Measurements from ENCODE around the gene DESI1.
"Not testable (repeated sequence)": the region's sequence is repeated elsewhere in the genome, so short reads cannot be mapped to it uniquely, and the experiment has no call there.

Gene DESI1

DNA sequence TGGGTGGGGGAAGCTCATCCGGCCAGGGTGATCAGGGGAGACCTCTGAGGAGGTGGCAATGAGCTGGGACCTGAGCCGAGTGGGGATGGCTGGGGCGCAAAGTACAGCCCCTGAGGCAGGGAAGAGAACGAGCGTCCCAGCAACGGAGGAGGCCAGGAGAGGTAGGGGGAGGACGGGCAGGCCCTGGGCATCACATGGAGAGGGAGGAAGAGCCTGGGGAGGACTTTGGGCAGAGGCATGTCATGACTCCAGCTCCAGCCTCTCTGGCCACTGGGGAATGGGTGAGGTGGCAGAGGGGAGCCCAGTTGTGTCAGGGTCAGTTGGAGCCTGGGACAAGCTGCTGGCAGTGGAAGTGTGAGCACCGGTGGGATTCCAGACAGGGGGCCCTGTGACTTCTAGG, 42.7 kb downstream of the DESI1 start:
- Histone ChIP-seq H3K36me3 (ENCODE audit: insufficient read depth, low read length) (no peaks in the 10 kb centered on the region), H3K27ac (no peak overlapping the region), H3K9me3 (ENCODE audit: low read depth, low read length) (no peaks in the 10 kb centered on the region), H3K9ac (ENCODE audit: insufficient read length) (no peak overlapping the region), H3K4me3 (no peak overlapping the region)
- TF ChIP-seq POLR2AphosphoS5 (IDR thresholded peaks at IDR 0.05; ENCODE audit: borderline replicate concordance, low read depth, low read length): no peak
- TF ChIP-seq EZH2 (IDR thresholded peaks at IDR 0.05): no peak
- TF ChIP-seq FOXP2 (optimal IDR thresholded peaks at IDR 0.05; ENCODE audit: control extremely low read depth, extremely low read length, insufficient read depth): no peak
- DNase-seq (ENCODE audit: low read depth, low spot score): no peak

DNA sequence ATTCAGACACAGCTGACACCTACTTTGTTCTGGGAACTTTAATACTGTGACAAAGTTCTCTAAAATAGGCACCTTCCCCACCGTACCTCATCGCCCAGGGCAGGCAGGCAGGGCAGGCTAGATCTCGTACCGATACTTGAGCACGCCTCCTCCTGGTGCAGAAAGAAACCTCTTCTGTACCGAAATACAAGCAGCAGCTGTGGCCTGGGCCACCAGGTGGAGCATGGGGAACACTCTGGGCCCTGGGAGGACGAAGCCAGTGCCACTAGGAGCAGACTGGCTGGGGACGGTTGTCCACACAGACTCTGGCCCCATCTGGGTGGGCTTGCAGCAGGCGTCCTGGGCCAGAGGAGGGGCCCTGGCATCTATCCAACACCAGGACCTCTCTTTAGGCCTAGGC, 44.0 kb downstream of the DESI1 start:
- Histone ChIP-seq H3K9me3 (ENCODE audit: low read depth, low read length) (no peaks in the 10 kb centered on the region), H3K9ac (ENCODE audit: insufficient read length) (no peak overlapping the region), H3K27ac (no peak overlapping the region), H3K36me3 (ENCODE audit: insufficient read depth, low read length) (no peaks in the 10 kb centered on the region), H3K4me3 (no peak overlapping the region)
- no peak for DNase-seq (ENCODE audit: low read depth, low spot score)
- TF ChIP-seq POLR2AphosphoS5 (IDR thresholded peaks at IDR 0.05; ENCODE audit: borderline replicate concordance, low read depth, low read length) (no peak), EZH2 (IDR thresholded peaks at IDR 0.05) (no peak), FOXP2 (optimal IDR thresholded peaks at IDR 0.05; ENCODE audit: control extremely low read depth, extremely low read length, insufficient read depth) (no peak)

DNA sequence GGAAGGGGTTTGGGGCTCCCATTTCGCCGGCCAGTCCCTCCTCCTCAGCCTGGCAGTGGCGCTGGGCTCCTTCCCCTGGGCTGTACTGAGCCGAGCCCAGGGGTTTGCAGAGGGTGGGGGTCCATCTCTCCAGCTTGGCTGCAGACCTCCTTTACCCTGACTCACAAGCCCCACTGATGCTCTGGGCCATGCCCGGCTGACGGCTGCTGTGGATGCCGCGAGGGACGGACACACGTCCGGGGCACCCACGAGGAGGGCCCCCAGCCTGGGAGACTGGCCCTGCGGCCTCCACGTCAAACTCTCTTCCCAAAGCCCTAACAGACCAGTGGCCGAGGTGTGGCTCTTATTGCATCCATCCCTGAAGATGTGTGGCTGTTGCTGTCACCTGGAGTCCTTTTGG, 45.3 kb downstream of the DESI1 start:
- Histone ChIP-seq H3K36me3 (ENCODE audit: insufficient read depth, low read length) (no peaks in the 10 kb centered on the region), H3K9ac (ENCODE audit: insufficient read length) (no peak overlapping the region)
- no peak for TF ChIP-seq EZH2 (IDR thresholded peaks at IDR 0.05)
- TF ChIP-seq POLR2AphosphoS5 (IDR thresholded peaks at IDR 0.05; ENCODE audit: borderline replicate concordance, low read depth, low read length): no peak
- no peak for TF ChIP-seq FOXP2 (optimal IDR thresholded peaks at IDR 0.05; ENCODE audit: control extremely low read depth, extremely low read length, insufficient read depth)

DNA sequence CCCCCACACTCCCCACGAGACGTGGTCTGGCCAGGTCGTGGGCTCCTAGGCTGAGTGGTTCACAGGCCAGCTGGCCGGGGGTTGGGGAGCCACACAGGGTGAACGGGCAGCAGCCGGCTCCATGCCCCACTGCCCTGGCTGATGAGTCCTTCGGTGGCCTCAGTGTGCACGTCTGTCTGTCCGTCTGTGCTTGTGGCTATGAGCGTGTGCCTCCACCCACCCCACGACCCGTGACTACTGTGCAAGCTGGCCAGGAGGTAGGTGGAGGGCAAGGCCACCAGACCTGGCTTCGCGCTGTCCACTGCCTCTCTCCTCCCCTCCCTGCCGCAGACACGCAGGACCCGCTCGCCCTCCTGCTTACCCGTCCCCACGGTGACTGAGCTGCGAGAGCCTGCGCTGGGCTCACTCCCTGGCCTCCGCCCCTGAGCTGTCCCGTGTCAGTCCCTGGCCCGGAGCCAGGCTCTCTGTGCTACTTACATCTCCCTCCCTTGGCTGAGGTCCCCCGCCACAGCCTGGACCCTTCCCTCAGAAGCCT, 45.9 kb downstream of the DESI1 start:
- no peak overlapping the region for H3K9ac ChIP-seq (ENCODE audit: insufficient read length)
- TF ChIP-seq EZH2 (IDR thresholded peaks at IDR 0.05): no peak
- TF ChIP-seq POLR2AphosphoS5 (IDR thresholded peaks at IDR 0.05; ENCODE audit: borderline replicate concordance, low read depth, low read length): no peak
- no peak for TF ChIP-seq FOXP2 (optimal IDR thresholded peaks at IDR 0.05; ENCODE audit: control extremely low read depth, extremely low read length, insufficient read depth)
- H3K4me3 ChIP-seq: no peak overlapping the region
- no peak overlapping the region for H3K27ac ChIP-seq
- H3K36me3 ChIP-seq (ENCODE audit: insufficient read depth, low read length): no peaks in the 10 kb centered on the region
- DNase-seq (ENCODE audit: low read depth, low spot score): no peak
- no peaks in the 10 kb centered on the region for H3K9me3 ChIP-seq (ENCODE audit: low read depth, low read length)

More for the DNA sequence above, 45.3 kb downstream of the DESI1 start:
- no peak for DNase-seq (ENCODE audit: low read depth, low spot score)
- Histone ChIP-seq H3K9me3 (ENCODE audit: low read depth, low read length) (no peaks in the 10 kb centered on the region), H3K4me3 (no peak overlapping the region), H3K27ac (no peak overlapping the region)

DNA sequence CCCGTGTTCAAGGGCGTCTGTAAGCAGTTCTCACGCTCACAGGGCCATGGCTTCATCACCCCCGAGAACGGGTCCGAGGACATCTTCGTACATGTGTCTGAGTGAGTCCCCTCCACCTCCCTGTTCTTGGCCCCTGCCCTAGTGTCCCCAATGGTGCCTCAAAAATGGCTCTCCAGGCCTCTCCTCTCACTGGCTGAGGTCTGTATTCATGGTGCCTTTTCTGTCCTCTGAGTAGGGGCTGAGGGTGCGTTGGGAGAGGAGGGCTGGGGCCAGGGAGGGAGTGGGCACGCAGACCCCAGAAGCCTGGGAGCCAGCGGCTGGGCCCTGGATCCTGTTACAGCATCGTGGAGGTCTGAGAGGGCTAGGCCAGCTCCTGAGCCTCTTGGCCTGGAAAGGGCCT, 47.2 kb downstream of the DESI1 start:
- no peak for DNase-seq (ENCODE audit: low read depth, low spot score)
- no peaks in the 10 kb centered on the region for H3K36me3 ChIP-seq (ENCODE audit: insufficient read depth, low read length)
- no peak overlapping the region for H3K9ac ChIP-seq (ENCODE audit: insufficient read length)
- TF ChIP-seq EZH2 (IDR thresholded peaks at IDR 0.05) (no peak), FOXP2 (optimal IDR thresholded peaks at IDR 0.05; ENCODE audit: control extremely low read depth, extremely low read length, insufficient read depth) (no peak), POLR2AphosphoS5 (IDR thresholded peaks at IDR 0.05; ENCODE audit: borderline replicate concordance, low read depth, low read length) (no peak)
- no peaks in the 10 kb centered on the region for H3K9me3 ChIP-seq (ENCODE audit: low read depth, low read length)
- no peak overlapping the region for H3K4me3 ChIP-seq
- H3K27ac ChIP-seq: no peak overlapping the region

DNA sequence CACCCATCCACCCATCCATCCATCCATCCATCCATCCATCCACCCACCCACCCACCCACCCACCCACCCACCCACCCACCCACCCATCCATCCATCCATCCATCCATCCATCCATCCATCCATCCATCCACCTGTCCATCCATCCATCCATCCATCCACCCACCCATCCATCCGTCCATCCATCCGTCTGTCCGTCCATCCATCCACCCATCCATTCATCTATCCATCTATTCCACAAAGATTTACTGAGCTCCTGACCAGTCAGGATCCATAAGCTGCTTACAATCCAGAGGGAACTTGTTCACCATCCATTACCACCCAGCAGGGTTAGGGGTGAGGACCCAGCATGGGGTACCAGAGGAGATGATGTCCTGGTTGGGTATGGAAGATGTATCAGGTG, 48.5 kb downstream of the DESI1 start:
- not testable (repeated sequence) for DNase-seq (ENCODE audit: low read depth, low spot score); H3K9ac ChIP-seq (ENCODE audit: insufficient read length); H3K27ac ChIP-seq; H3K36me3 ChIP-seq (ENCODE audit: insufficient read depth, low read length); H3K4me3 ChIP-seq; H3K9me3 ChIP-seq (ENCODE audit: low read depth, low read length)

DNA sequence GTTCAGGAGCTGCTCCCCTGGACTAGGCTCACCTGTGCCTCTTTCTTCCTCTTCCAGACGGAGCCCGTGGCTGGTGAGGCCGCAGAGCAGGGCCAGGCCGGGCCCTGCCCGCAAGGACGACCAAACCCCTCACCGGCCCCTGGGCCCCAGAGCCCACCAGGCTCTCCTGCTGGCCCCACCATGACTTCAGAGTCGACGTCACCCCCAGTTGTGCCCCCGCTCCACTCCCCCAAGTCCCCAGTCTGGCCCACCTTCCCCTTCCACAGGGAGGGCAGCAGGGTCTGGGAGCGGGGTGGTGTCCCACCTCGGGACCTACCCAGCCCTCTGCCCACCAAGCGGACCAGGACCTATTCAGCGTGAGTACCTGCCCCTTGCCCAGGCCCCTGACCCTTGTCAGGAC, 49.1 kb downstream of the DESI1 start:
- Histone ChIP-seq H3K4me3 (no peak overlapping the region), H3K27ac (no peak overlapping the region), H3K36me3 (ENCODE audit: insufficient read depth, low read length) (no peaks in the 10 kb centered on the region), H3K9ac (ENCODE audit: insufficient read length) (no peak overlapping the region), H3K9me3 (ENCODE audit: low read depth, low read length) (no peaks in the 10 kb centered on the region)
- TF ChIP-seq EZH2 (IDR thresholded peaks at IDR 0.05) (no peak), FOXP2 (optimal IDR thresholded peaks at IDR 0.05; ENCODE audit: control extremely low read depth, extremely low read length, insufficient read depth) (no peak), POLR2AphosphoS5 (IDR thresholded peaks at IDR 0.05; ENCODE audit: borderline replicate concordance, low read depth, low read length) (no peak)
- DNase-seq (ENCODE audit: low read depth, low spot score): no peak

DNA sequence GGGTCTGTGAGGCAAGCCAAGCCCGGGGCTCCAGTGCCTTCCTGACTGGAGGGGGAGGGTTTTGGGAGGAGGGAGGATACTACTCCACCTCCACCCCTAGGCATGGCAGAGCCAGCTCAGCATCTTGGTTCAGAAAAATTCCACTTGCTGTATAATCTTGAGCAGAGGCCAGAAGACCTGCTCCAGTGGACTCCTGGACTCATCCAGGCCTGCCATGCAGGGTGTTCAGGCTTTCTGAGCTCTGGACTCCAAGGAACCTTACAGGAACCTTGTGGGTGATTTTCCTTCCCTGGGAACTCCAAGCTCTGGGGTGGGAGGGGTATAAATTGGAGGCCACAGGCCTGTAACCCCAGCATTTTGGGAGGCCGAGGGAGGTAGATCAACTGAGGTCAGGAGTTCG, 50.6 kb downstream of the DESI1 start:
- no peak for DNase-seq (ENCODE audit: low read depth, low spot score)
- Histone ChIP-seq H3K36me3 (ENCODE audit: insufficient read depth, low read length) (no peaks in the 10 kb centered on the region), H3K4me3 (no peak overlapping the region), H3K27ac (no peak overlapping the region), H3K9me3 (ENCODE audit: low read depth, low read length) (no peaks in the 10 kb centered on the region), H3K9ac (ENCODE audit: insufficient read length) (no peak overlapping the region)
- TF ChIP-seq POLR2AphosphoS5 (IDR thresholded peaks at IDR 0.05; ENCODE audit: borderline replicate concordance, low read depth, low read length): no peak
- no peak for TF ChIP-seq FOXP2 (optimal IDR thresholded peaks at IDR 0.05; ENCODE audit: control extremely low read depth, extremely low read length, insufficient read depth)
- no peak for TF ChIP-seq EZH2 (IDR thresholded peaks at IDR 0.05)

DNA sequence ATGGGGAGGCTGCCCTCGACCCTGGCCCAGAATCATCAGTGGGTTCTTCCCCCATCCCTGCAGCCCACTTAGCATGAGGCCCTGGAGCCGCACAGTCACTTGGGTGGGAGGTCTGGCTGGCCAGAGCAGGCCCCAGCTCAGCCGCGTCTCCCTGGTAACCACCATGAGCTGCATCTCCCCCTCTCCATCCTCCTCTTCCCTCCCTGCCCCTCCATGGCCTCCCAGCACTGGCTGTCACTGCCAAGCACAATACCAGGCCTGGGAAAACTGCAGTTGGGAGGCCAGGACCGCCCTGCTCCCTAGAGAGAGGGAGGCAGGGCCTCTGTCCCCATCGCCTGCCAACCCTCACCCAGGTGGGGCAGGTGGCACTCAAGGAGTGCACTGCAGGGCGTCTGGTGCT, 52.0 kb downstream of the DESI1 start:
- Histone ChIP-seq H3K9ac (ENCODE audit: insufficient read length) (no peak overlapping the region), H3K27ac (no peak overlapping the region), H3K36me3 (ENCODE audit: insufficient read depth, low read length) (no peaks in the 10 kb centered on the region), H3K4me3 (no peak overlapping the region), H3K9me3 (ENCODE audit: low read depth, low read length) (no peaks in the 10 kb centered on the region)
- TF ChIP-seq POLR2AphosphoS5 (IDR thresholded peaks at IDR 0.05; ENCODE audit: borderline replicate concordance, low read depth, low read length) (no peak), EZH2 (IDR thresholded peaks at IDR 0.05) (no peak), FOXP2 (optimal IDR thresholded peaks at IDR 0.05; ENCODE audit: control extremely low read depth, extremely low read length, insufficient read depth) (no peak)
- no peak for DNase-seq (ENCODE audit: low read depth, low spot score)
